ENCODE measurements around the gene TRIM22.
"Not testable (repeated sequence)": the region's sequence is repeated elsewhere in the genome, so short reads cannot be mapped to it uniquely, and the experiment has no call there.

TRIM22 gene

GRCh38 chr11:5690736-5691135 is 1.1 kb downstream of the TRIM22 start:
- no peak for DNase-seq (ENCODE audit: low read depth in 1 of 2, low spot score in 1 of 2)

GRCh38 chr11:5691238-5691963 is 1.8 kb downstream of the TRIM22 start:
- DNase-seq (ENCODE audit: low read depth in 1 of 2, low spot score in 1 of 2) = not testable (repeated sequence)

GRCh38 chr11:5691964-5692361 is 2.4 kb downstream of the TRIM22 start:
- DNase-seq (ENCODE audit: low read depth in 1 of 2, low spot score in 1 of 2) = no peak

- DNase-seq (ENCODE audit: low read depth in 1 of 2, low spot score in 1 of 2) = no peak
Measured at GRCh38 chr11:5694642-5695041, 5.1 kb downstream of the TRIM22 start.

- no peak for DNase-seq (ENCODE audit: low read depth in 1 of 2, low spot score in 1 of 2)
Measured at GRCh38 chr11:5695580-5695979, 6.0 kb downstream of the TRIM22 start.

- DNase-seq (ENCODE audit: low read depth in 1 of 2, low spot score in 1 of 2) = no peak
Measured at GRCh38 chr11:5696210-5696609, 6.6 kb downstream of the TRIM22 start.

- no peak for DNase-seq (ENCODE audit: low read depth in 1 of 2, low spot score in 1 of 2)
Measured at GRCh38 chr11:5698281-5698680, 8.7 kb downstream of the TRIM22 start.

GRCh38 chr11:5700421-5701054 is 10.9 kb downstream of the TRIM22 start:
- no peak for DNase-seq (ENCODE audit: low read depth in 1 of 2, low spot score in 1 of 2)

GRCh38 chr11:5701055-5701577 is 11.5 kb downstream of the TRIM22 start:
- DNase-seq (ENCODE audit: low read depth in 1 of 2, low spot score in 1 of 2) = no peak

GRCh38 chr11:5703741-5704536 is 14.3 kb downstream of the TRIM22 start:
- DNase-seq (ENCODE audit: low read depth in 1 of 2, low spot score in 1 of 2) = no peak

GRCh38 chr11:5705688-5706087 is 16.1 kb downstream of the TRIM22 start:
- DNase-seq (ENCODE audit: low read depth in 1 of 2, low spot score in 1 of 2) = no peak

- no peak for DNase-seq (ENCODE audit: low read depth in 1 of 2, low spot score in 1 of 2)
Measured at GRCh38 chr11:5712507-5712906, 22.9 kb downstream of the TRIM22 start.

- no peak for DNase-seq (ENCODE audit: low read depth in 1 of 2, low spot score in 1 of 2)
Measured at GRCh38 chr11:5713695-5714094, 24.1 kb downstream of the TRIM22 start.

GRCh38 chr11:5716518-5716917 is 26.9 kb downstream of the TRIM22 start:
- DNase-seq (ENCODE audit: low read depth in 1 of 2, low spot score in 1 of 2) = not testable (repeated sequence)

GRCh38 chr11:5719703-5720495 is 30.3 kb downstream of the TRIM22 start:
- no peak for DNase-seq (ENCODE audit: low read depth in 1 of 2, low spot score in 1 of 2)

GRCh38 chr11:5722622-5723021 is 33.0 kb downstream of the TRIM22 start:
- no peak for DNase-seq (ENCODE audit: low read depth in 1 of 2, low spot score in 1 of 2)

- DNase-seq (ENCODE audit: low read depth in 1 of 2, low spot score in 1 of 2) = no peak
Measured at GRCh38 chr11:5726351-5726750, 36.8 kb downstream of the TRIM22 start.

- DNase-seq (ENCODE audit: low read depth in 1 of 2, low spot score in 1 of 2) = no peak
Measured at GRCh38 chr11:5727691-5728090, 38.1 kb downstream of the TRIM22 start.

- no peak for DNase-seq (ENCODE audit: low read depth in 1 of 2, low spot score in 1 of 2)
Measured at GRCh38 chr11:5736396-5736795, 46.8 kb downstream of the TRIM22 start, which contains the start of gene OR56B1. OR56B1 (plus strand) TSS chr11:5736448; CDS start chr11:5736517, 69 bp downstream.

- no peak for DNase-seq (ENCODE audit: low read depth in 1 of 2, low spot score in 1 of 2)
Measured at GRCh38 chr11:5737091-5737490, 47.5 kb downstream of the TRIM22 start.

Data from activated T-helper 1 cell treated with anti-CD3 and anti-CD28 coated beads, Interleukin-2, amount 50 U/mL, for 16 hours (primary cell).